GM21447 (cell line): Measurements from ENCODE around the gene HDAC8.
"Not testable (repeated sequence)": the region's sequence is repeated elsewhere in the genome, so short reads cannot be mapped to it uniquely, and the experiment has no call there.

ENCODE experiments used
- ATAC-seq: cut with Tn5 transposase; IDR thresholded peaks from one replicate; pipeline ENCODE4 v1.9.1; 2021; ENCODE audit not compliant: unreplicated experiment

The HDAC8 gene

DNA sequence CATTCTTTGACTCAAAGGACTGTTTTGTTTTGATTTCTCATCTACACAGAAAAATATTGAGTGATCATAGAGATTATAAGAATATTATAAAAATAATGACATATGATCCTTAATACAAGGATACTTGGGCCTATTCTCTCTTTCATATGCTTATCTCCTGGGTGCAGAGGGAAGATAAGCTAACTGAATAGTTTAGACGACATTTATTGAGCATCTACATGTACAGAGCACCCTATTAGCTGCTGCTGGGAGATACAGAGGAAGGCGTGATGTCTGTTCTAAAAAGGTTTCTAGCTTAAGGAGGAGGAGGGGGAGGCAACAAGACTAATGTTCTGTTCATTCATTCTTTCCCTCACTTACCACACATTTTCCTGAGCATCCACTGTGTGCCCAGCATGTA lies 106.8 kb downstream of the HDAC8 start:
- ATAC-seq = no peak

DNA sequence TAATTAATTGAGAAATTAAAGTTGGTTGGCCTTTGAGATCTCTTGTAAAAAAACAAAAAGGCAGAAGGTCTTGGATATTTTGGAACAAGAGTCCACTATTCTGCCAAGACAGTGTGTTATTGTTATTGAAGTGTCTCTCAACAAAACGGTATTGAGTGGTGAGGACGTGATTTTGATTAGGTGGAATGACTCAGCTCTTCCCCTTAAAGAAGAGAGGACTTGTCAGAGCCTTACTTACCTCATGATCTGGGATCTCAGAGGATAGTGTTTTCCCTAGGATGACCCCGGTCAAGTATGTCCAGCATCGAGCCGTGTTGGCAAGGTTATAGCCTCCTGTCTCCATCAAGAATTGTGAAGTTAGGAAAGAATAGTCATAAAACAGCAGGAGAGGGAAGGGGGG lies 110.9 kb downstream of the HDAC8 start:
- ATAC-seq = no peak

DNA sequence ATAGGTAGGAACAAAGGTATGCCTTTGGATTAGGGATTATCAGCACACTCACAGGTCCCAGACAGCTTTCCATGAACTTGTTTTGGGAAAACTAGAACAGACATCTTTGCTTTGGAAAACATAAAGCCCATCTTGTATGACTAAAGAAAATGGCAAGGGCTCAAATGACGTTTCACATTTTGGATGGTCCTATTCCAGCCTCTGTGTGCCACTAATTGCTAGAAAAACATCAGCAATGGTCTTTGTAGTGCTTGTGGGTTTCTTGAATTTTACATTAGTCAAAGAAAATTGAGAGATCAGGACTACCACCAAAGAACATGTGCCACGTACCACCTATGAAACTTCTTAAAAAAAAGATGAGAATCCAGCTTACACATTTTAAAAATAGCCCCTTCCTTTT lies 111.4 kb downstream of the HDAC8 start:
- no peak for ATAC-seq

DNA sequence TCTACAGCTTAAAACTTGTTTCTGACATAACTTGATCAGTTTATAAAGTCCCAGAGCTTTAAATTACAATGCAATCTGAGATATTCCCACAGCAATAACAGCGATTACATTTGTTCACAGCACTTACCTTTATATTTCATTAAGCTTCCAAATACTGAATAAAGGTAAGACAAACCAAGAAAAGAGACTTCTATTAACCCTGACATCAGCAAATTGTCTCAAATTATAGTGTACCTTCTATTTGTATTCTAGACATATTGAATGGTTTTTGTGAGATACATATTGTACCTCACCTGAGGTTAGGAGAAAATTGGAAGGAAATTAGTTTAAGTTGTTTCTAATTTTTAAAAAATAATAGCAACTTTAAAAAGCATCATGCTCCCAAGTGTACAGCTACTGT lies 111.9 kb downstream of the HDAC8 start:
- no peak for ATAC-seq

DNA sequence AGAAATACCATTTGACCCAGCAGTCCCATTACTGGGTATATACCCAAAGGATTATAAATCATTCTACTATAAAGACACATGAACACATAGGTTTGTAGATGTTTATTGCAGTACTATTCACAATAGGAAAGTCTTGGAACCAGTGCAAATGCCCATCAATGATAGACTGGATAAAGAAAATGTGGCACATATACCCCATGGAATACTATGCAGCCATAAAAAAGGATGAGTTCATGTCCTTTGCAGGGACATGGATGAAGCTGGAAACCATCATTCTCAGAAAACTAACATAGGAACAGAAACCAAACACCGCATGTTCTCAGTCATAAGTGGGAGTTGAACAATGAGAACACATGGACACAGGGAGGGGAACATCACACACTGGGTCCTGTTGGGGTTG lies 123.6 kb downstream of the HDAC8 start:
- ATAC-seq = not testable (repeated sequence)

DNA sequence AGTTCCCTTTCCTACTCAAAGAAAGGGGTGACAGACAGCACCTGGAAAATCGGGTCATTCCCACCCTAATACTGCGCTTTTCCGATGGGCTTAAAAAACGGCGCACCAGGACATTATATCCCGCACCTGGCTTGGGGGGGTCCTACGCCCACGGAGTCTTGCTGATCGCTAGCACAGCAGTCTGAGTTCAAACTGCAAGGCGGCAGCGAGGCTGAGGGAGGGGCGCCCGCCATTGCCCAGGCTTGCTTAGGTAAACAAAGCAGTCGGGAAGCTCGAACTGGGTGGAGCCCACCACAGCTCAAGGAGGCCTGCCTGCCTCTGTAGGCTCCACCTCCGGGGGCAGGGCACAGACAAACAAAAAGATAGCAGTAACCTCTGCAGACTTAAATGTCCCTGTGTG lies 131.9 kb downstream of the HDAC8 start:
- ATAC-seq = not testable (repeated sequence)

DNA sequence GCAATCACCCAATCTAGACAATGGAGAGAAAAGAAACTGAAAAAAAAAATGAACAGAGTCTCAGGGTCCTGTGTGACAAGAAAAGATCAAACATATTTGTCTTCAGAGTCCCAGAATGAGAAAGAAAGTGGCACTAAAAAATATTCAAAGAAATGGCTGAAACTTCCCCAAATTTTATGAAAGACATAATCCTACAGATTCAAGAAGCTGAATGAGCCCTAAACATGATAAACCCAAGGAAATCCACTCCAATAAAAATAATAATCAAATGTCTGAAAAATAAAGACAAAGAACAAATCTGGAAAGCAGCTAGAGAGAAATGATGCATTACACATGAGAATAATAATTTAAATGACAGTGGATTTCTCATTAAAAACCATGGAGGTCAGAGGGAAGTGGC lies 136.6 kb downstream of the HDAC8 start:
- ATAC-seq = no peak

DNA sequence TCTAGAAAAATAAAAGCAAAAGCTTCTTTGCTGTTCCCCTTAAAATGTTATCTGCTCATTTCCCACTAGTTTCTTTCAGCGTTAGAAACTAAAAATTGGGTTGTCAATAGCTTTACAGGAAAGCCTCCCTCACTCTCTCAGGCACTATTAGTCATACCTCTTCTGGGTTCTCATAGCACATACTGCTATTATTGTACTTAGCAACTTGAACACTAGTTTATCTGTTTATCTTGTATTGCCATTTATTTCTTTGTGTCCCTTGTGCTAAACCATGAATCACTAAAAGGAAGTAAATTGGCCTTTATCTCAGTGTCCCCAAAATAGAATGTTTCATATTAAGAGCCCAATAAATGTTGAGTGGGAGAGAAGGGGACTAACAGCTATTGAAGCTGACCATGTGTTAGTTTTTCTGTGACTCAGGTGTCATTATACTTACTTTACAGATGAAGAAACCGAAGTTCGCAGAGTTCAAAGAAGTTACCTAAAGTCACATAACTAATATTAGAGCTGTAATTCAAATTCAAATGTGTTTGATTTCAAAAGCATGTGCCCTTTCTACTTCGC lies 142.2 kb downstream of the HDAC8 start:
- ATAC-seq = no peak

DNA sequence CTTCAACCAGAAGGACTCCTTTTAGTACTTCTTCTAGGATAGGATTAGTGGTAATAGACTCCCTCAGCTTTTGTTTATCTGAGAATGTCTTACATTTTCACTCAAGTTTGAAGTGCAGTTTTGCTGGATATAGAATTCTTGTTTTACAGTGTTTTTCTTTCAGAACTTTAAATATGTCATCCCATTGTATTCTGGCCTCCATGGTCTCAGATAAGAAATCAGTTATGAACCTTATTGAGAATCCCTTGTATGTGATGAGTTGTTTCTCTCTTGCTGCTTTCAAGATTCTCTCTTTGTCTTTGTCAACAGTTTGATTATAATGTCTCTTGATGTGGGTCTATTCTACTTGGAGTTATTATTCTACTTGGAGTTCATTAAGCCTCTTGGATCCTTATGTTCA lies 150.8 kb downstream of the HDAC8 start:
- ATAC-seq = no peak

DNA sequence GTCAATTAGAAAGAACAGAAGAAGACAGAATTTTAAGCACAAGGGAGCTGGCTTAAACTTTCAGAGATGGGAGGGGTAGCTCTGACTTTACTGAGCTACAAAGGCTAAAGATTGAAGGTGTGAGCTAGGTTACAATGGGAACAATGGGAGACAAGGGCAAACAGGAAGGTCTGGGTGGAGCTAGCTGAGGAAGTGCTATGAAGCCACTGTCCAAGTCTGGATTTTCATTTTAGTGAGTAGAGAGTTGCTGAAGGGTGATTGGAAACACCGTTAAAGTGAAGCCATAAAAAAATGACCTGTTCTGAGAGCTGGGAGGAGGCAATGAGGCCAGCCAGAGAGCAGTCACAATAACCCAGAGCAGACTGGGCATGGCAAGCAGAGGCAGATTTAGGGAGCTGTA lies 162.7 kb downstream of the HDAC8 start:
- no peak for ATAC-seq

DNA sequence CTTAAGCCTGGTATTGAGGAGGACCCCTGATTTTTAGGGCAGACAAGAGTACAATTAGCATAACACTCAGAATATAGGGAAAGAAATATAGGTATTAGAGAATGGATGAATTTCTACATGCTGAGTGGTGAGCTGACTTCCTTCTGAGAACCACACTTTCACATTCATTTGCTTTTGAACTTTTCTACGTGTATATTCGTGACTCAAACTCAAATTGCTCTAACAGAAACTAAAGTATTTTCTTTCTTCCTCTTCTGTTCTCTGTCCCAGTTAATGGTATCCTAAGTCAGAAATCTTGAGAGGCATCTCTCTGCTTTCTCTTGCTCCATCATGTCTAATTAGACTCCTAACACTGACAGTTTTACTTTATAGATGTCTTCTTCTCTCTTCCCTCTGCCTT lies 163.8 kb downstream of the HDAC8 start:
- ATAC-seq = peak; percentile 53

DNA sequence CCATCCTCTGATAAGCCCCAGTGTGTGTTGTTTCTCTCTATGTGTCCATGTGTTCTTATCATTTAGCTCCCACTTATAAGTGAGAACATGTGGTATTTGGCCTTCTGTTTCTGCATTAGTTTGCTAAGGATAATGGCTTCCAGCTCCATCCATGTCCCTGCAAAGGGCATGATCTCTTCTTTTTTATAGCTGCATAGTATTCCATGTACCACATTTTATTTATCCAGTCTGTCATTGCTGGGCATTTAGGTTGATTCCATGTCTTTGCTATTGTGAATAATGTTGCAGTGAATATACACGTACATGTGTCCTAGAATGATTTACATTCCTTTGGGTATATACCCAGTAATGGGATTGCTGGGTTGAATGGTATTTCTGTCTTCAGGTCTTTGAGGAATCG lies 167.5 kb downstream of the HDAC8 start:
- not testable (repeated sequence) for ATAC-seq

DNA sequence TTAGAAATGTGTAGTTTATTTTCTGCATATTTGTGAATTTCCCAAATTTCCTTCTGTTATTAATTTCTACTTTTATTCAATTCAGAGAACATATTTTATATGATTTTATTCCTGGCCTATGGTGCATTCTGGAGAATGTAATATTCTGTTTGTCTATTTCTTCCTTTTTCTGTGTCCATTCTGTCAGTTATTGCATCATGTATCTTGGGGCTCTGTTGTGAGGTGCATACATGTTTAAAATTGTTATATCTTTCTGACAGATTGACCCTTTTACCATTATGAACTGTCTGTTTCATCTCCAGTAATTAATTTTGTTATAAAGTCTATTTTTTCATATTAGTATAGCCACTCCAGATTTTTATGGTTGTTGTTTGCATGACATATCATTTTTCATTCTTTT lies 170.0 kb downstream of the HDAC8 start:
- no peak for ATAC-seq

DNA sequence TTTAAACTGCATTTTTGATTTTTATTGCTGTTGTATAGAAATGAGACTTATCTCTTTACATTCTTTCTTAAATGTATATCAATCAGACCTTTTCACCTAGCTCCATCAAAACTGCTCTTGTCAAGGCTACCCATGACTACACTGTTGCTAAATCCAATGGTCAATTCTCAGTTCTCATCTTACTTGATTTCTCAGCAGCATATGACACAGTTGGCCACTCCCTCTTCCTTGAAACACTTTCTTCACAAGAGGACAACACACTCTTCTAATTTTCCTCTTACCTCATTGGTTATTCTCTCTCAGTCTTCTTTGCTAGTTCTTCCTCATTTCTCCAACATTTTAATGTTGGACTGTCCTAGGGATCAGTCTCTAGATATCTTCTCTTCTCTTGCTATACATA lies 172.8 kb downstream of the HDAC8 start:
- ATAC-seq = no peak

DNA sequence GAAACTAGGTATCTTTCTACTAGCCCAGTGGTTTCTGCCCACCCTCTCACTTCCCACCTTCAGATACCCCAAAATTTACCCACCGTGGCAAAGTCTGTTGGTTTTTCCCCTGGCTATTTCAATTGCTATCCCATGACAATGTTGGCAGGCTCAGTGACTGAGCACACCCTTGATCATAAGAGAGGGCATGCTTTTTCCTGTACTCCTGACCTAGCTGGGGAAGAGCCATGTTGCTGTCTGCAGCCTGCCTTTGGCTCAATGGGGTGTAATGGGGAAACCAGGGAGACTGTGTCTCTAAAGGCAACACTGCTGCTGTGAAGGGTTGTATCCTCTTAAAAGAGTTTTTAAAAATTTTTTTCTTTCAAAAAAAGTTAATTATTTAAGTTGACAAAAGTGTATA lies 176.5 kb downstream of the HDAC8 start:
- no peak for ATAC-seq

DNA sequence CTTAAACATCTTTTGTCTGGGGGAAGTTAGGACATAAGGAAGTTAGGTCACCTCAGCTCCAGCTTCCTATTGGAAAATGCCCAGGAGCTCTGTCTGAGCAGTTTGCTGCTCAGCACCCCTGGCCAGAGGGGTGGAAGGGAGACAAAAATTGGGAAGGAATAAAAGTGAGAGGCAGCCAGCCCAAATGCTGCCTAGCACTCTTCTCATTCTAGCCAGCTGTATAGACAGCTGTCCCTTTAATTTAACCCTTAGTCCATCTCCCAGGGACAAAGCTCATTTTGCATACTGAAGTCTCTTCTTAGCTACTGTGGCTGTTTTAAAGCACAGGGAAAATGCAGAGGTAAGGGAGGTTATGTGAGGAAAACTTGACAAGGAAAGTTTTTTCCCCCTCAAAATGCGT lies 177.4 kb downstream of the HDAC8 start:
- no peak for ATAC-seq

DNA sequence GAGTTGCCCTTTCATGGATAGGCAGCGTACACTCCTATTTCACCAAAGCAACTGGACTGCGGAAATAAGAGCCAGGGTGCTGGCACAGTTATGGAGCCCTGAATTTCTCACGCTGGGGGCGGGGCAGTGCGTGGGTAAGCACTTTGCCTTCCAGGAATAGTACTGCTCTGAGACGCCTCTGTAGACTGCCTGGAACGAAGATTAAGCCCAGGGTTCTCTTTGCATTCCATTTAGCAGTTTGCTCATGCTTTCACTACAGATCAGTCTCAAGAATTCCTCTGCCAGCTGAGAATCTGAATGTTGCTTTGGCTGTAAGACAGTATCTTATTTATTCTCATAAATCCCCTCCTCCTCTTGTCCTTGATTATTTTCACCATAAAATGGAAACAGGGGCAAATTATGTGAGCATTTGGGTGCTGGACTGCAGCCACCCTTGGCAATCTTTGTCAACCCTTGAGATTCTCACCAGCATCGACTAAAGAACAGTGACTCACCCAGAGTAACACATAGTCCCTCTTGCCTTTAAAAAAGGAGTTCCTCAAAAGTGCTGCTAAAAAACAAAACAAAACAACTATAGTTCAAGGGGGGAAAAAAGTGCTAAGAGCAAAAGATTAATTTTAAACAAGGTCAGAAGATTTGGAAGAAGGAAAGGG lies 178.0 kb downstream of the HDAC8 start:
- no peak for ATAC-seq

DNA sequence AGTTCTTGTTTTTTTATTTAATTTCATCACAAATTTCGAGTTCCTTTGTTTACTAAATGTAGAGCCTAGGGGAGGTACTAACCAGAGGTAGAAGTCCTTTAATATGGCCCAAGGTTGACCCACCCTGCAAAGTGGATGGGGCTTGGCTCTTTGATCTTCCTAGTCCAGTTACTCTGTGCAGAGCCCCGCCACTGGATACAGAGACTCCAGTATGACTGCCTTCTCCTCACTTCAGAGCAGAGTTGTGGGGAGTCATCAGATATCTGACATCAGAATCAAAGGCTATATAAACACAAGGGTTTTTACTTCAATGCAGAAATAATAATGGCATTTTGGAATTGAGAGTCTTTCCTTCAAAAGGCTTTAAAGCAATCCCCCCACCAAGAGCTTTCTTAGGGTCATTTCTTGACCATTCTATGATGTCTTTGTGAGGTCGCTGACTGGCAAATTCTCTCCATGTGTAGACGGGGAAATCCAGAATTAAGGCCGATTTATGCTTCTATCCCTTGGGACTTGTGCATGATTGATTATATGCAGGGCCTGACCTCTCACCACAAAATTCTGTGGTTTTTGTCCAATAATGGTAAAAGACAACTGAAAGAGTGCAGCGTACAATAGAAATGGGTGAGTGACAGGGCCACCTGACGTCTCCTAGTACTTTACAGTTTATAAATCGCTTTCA lies 178.7 kb downstream of the HDAC8 start:
- ATAC-seq = no peak

DNA sequence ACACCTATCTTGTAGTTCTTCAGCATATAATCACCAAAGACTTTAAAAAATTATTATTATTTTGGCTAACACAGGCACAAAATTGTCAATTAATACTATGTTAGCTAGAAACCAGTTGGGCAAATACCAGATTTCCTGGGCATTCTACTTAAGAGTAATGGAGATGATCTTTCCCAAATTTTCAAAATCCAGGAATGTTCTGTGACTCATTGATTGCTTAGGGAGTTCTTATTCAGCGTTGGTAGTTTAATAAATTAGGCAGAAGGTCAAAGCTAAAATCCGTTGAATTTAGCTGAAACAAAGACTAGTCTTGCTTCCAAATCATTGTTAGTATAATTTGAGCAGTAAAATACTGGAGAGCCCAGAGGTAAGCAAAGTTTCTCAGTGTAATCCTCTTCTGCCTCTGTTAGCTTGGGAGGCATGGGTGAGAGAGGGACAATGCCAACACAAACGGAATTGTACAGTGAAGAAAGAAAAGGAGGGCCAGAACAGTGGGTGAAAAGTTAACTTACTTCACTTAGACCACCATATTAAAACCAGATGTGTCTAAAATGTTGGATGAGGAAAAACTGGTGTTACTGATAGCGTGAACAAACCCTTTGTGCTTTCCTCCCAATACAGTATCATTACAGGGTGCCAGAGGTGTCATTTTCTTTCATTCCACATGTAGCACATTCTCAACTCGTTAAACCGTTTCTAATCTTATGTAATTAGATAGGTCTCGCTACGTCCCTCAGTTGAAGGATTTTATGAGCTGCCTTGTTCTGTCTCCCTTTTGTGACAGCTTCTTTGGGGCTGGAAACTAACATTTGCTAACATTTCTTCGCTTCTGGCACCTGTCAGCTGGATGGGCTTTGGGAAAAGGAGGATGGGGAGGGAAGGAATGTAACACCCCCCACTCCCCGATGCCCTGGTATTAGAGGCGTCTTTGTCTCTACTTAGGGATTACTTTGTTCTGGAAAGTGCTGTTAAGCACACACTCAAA lies 179.5 kb downstream of the HDAC8 start:
- ATAC-seq = no peak

DNA sequence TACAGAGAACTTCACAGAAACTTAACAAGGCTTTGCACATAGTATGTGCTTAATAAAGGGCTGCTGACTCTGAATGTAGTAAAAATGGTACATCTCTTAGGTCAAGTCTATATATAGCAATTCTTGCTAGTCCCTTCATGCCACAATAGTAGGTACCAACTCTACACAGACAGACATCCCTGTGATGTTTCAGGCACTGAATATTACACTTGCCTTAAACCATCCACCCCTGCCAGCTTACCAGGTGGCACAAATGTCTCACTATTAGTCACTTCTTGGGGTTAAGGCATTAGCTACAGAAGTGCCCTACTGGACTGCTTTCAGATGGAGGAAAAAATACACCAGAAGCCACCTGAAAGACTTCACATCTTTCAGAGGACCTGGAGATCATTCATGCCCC lies 180.6 kb downstream of the HDAC8 start:
- no peak for ATAC-seq

DNA sequence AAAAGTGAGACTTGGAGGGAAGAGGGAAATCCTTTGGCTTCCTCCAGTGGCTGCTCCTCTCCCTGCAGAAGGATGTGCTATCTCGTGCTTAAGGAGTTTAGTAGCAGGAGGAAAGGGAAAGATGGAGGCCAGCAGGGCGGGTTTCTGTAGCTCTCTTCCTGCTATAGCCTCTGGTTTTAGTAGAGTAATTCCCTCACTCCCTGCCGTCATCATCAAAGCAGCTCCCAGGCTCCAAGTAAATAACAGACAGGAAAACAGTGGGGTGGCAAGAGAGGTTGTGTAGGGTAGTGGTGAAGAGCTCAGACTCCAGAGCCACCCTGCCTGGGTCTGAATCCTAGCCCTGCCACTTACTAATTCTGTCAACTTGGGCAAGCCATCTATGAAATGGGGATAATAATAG lies 185.4 kb downstream of the HDAC8 start:
- no peak for ATAC-seq

DNA sequence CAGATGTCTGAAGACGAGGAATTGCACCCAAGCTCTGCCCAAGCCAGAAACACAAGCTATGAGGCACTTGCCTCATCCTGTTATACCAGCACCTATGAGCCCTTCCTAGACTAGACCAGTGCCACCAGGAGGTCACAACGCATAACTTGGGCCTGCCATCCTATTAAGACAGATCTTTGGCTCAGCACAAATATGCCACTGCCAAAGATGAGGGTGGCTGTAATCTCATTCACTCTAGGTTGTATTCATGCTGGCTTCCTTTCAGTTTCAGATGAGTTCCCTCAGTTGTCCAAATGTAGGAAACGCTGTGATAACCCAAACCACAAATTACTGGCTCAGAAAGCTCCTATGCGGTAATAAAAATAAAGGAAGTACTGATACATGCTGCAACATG lies 190.4 kb downstream of the HDAC8 start:
- no peak for ATAC-seq
